SW480 (cell line): ENCODE results near the gene PIWIL4.
A peak's percentile ranks its signal among the peaks of the same experiment; 100 is the strongest.

Source experiments
- DNase-seq: peaks from one replicate; pipeline ENCODE4 v3.0.0-alpha.2; 2016; ENCODE audit warnings: low spot score

PIWIL4 gene

GRCh38 chr11:94664346-94664745 is 97.2 kb downstream of the PIWIL4 start:
- DNase-seq = peak; percentile 17

- DNase-seq = no peak
Measured at GRCh38 chr11:94665116-94665659, 98.0 kb downstream of the PIWIL4 start.

GRCh38 chr11:94666792-94667721 is 99.9 kb downstream of the PIWIL4 start:
- DNase-seq = no peak

- DNase-seq = no peak
Measured at GRCh38 chr11:94668212-94668793, 101.1 kb downstream of the PIWIL4 start.

- no peak for DNase-seq
Measured at GRCh38 chr11:94669023-94669422, 101.9 kb downstream of the PIWIL4 start.
